ENCODE data around the gene INS.

- TF ChIP-seq CTCF (IDR thresholded peaks at IDR 0.05) (no peak), POLR2A (IDR thresholded peaks at IDR 0.05) (no peak)
Measured at GRCh38 chr11:2163428-2163978, 2.5 kb upstream of the INS start.

All from thyroid gland (tissue), 4 donors.